ENCODE results near the gene CXADR.
A peak's percentile ranks its signal among the peaks of the same experiment; 100 is the strongest.

GRCh38 chr21:17513214-17514123, 626 bp downstream of the CXADR start:
- TF ChIP-seq POLR2A (IDR thresholded peaks at IDR 0.05) = no peak
- TF ChIP-seq, protein P1, sequence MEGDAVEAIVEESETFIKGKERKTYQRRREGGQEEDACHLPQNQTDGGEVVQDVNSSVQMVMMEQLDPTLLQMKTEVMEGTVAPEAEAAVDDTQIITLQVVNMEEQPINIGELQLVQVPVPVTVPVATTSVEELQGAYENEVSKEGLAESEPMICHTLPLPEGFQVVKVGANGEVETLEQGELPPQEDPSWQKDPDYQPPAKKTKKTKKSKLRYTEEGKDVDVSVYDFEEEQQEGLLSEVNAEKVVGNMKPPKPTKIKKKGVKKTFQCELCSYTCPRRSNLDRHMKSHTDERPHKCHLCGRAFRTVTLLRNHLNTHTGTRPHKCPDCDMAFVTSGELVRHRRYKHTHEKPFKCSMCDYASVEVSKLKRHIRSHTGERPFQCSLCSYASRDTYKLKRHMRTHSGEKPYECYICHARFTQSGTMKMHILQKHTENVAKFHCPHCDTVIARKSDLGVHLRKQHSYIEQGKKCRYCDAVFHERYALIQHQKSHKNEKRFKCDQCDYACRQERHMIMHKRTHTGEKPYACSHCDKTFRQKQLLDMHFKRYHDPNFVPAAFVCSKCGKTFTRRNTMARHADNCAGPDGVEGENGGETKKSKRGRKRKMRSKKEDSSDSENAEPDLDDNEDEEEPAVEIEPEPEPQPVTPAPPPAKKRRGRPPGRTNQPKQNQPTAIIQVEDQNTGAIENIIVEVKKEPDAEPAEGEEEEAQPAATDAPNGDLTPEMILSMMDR (IDR thresholded peaks at IDR 0.05) = peak in 1 of 4 donors; percentile 11
